Measurements from ENCODE around the gene YPEL2. TPM values are rescaled to one million over a fixed set of nuclear protein-coding genes. Genes with fewer than 3 reads are reported as not detected.

Gene YPEL2
- total and polyA plus RNA-seq, 2 donors (not counting 3 experiments of a cell fraction or from before 2014, with no cell fraction given) = 36.5 to 66.8 TPM

- H3K9me1 ChIP-seq (replicated peaks; ENCODE audit: control insufficient read depth, extremely low read depth, insufficient read depth, low read length) = no peaks in the 10 kb centered on the region
- FAIRE-seq (no peak), DNase-seq (ENCODE audit: low read depth, low spot score) (no peak)
- no peak overlapping the region for H3K9ac ChIP-seq (replicated peaks; ENCODE audit: extremely low read depth, insufficient read depth, low read length)
- no peak overlapping the region for H3K4me2 ChIP-seq (ENCODE audit: insufficient read depth, low read length)
- H3K79me2 ChIP-seq (ENCODE audit: control insufficient read depth, insufficient read depth, low read length) = no peaks in the 10 kb centered on the region
- dilution Hi-C loops (cut with MboI; ENCODE audit: extremely low pct_ligation_motif_present, low sequenced_read_pairs) (loop anchor here (25.0 kb wide), 1 partner anchor 100 kb away; the partner anchor contains the start of gene YPEL2), intact Hi-C loops (cut with micrococcal nuclease) (no loop called here)
- BruUV-seq (replicated peaks) = no TSS peak
- peak overlapping the region; percentile 25 for H3K27ac ChIP-seq (ENCODE audit: insufficient read depth, low read depth, low read length)
- no peak overlapping the region for H3K4me3 ChIP-seq (replicated peaks in 1 of 3; ENCODE audit: insufficient read depth in 1 of 3, low read depth in 1 of 3, low read length in 3 of 3)
- H3K27me3 ChIP-seq (ENCODE audit: control insufficient read depth in 2 of 2, insufficient read depth in 2 of 2, low read length in 2 of 2) = no peaks in the 10 kb centered on the region
- H4K20me1 ChIP-seq (replicated peaks; ENCODE audit: control insufficient read depth, extremely low read depth, insufficient read depth, low read length) = no peaks in the 10 kb centered on the region
- H3K36me3 ChIP-seq (ENCODE audit: control insufficient read depth in 2 of 2, extremely low read depth in 1 of 2, insufficient read depth in 2 of 2, low read length in 2 of 2) = no peaks in the 10 kb centered on the region
- ChIA-PET POLR2A (interaction anchor here (1.7 kb wide), 1 partner anchor 11 kb away, joined by 4 read pairs; no protein-coding TSS in a partner anchor), CTCF (interaction anchor here (1.5 to 10.1 kb wide), 3 partner anchors 12 to 126 kb away, joined by 5 to 147 read pairs (median 96); no protein-coding TSS in a partner anchor)
- peaks cover 64% of the 10 kb centered on the region for H3K4me1 ChIP-seq (ENCODE audit: control insufficient read depth, extremely low read depth, insufficient read depth, low read length)
- no peak overlapping the region for H2AFZ ChIP-seq (ENCODE audit: low read depth, low read length)
- TF ChIP-seq EZH2 (IDR thresholded peaks at IDR 0.05; ENCODE audit: borderline replicate concordance, low read depth, low read length, severe bottlenecking) (no peak), MYC (IDR thresholded peaks at IDR 0.05; ENCODE audit: low read depth, low read length) (no peak), FOS (IDR thresholded peaks at IDR 0.05; ENCODE audit: borderline replicate concordance, insufficient read depth, low read length) (no peak), POLR2AphosphoS5 (IDR thresholded peaks at IDR 0.05; ENCODE audit: insufficient read depth, low read depth, low read length) (no peak), MAX (IDR thresholded peaks at IDR 0.05; ENCODE audit: insufficient read depth, insufficient read length) (no peak), CTCF (IDR thresholded peaks at IDR 0.05; ENCODE audit: extremely low read depth in 1 of 2, insufficient read depth in 1 of 2, low read depth in 1 of 2, low read length in 2 of 2) (no peak), GATA2 (IDR thresholded peaks at IDR 0.05; ENCODE audit: insufficient read depth, insufficient read length, low read depth, low read length) (no peak), POLR2A (IDR thresholded peaks at IDR 0.05; ENCODE audit: low read depth, low read length) (no peak), JUN (IDR thresholded peaks at IDR 0.05; ENCODE audit: borderline replicate concordance, insufficient read depth, insufficient read length, low read depth) (no peak)
- H3K9me3 ChIP-seq (replicated peaks; ENCODE audit: control insufficient read depth, insufficient read depth, low read length) = no peaks in the 10 kb centered on the region
Measured at GRCh38 chr17:59436900-59437299, 105.4 kb downstream of the YPEL2 start.
